Nephron (organoid): ENCODE results near the gene PRPF40B.
A peak's percentile ranks its signal among the peaks of the same experiment; 100 is the strongest.

Experiments used
- H3K27ac Mint-ChIP-seq, 3 experiments: 2 replicates each; pipeline ENCODE4 v1.8.0; 2020; ENCODE audit warnings: mixed read lengths in 3 of 3, mild to moderate bottlenecking in 2 of 3, moderate library complexity in 1 of 3
- H3K27me3 Mint-ChIP-seq: 2 replicates; pipeline ENCODE4 v1.8.0; 2021; ENCODE audit warnings: low read depth, mild to moderate bottlenecking, moderate library complexity, mixed read lengths
- H3K36me3 Mint-ChIP-seq: 2 replicates; pipeline ENCODE4 v1.8.0; 2020; ENCODE audit warnings: low read depth, mixed read lengths
- H3K4me1 Mint-ChIP-seq: 2 replicates; pipeline ENCODE4 v1.8.0; 2020; ENCODE audit warnings: mixed read lengths
- H3K4me3 Mint-ChIP-seq, 3 experiments: 2 replicates each; pipeline ENCODE4 v1.8.0; 2020; ENCODE audit warnings: mild to moderate bottlenecking in 3 of 3, mixed read lengths in 3 of 3, moderate library complexity in 2 of 3
- H3K9me3 Mint-ChIP-seq: 2 replicates; pipeline ENCODE4 v1.8.0; 2020; ENCODE audit warnings: mixed read lengths
- CTCF ChIP-seq, 3 experiments: fragments of 200-600 bp; sonication (generic); IDR thresholded peaks; one replicate each; pipeline ENCODE4 v1.5.0; 2021; ENCODE audit warnings: antibody characterized with exemption in 3 of 3; ENCODE audit not compliant: unreplicated experiment in 3 of 3

PRPF40B gene

GRCh38 chr12:49674318-49674981 is 51.1 kb downstream of the PRPF40B start:
- H3K27me3 Mint-ChIP-seq = no peaks in the 10 kb centered on the region
- H3K36me3 Mint-ChIP-seq = no peaks in the 10 kb centered on the region
- no peak for TF ChIP-seq CTCF (IDR thresholded peaks at IDR 0.05; ENCODE audit: unreplicated experiment in 3 of 3)
- H3K4me3 Mint-ChIP-seq = peak overlapping the region in 1 of 3 experiments; percentile 54
- peaks cover 76% of the 10 kb centered on the region for H3K4me1 Mint-ChIP-seq
- H3K27ac Mint-ChIP-seq = peak overlapping the region; percentile 98 to 99 (median 99)
- no peaks in the 10 kb centered on the region for H3K9me3 Mint-ChIP-seq

GRCh38 chr12:49675137-49675536 is 51.8 kb downstream of the PRPF40B start:
- TF ChIP-seq CTCF (IDR thresholded peaks at IDR 0.05; ENCODE audit: unreplicated experiment in 3 of 3) = no peak
- Mint-ChIP-seq H3K27ac (peak overlapping the region; percentile 98 to 99 (median 99)), H3K9me3 (no peaks in the 10 kb centered on the region), H3K27me3 (no peaks in the 10 kb centered on the region), H3K4me1 (peaks cover 70% of the 10 kb centered on the region), H3K4me3 (peak overlapping the region; percentile 4 to 34 (median 8)), H3K36me3 (no peaks in the 10 kb centered on the region)

- peaks cover 53% of the 10 kb centered on the region for H3K4me1 Mint-ChIP-seq
- H3K4me3 Mint-ChIP-seq = no peak overlapping the region
- no peaks in the 10 kb centered on the region for H3K36me3 Mint-ChIP-seq
- no peaks in the 10 kb centered on the region for H3K9me3 Mint-ChIP-seq
- H3K27ac Mint-ChIP-seq = no peak overlapping the region
- no peak for TF ChIP-seq CTCF (IDR thresholded peaks at IDR 0.05; ENCODE audit: unreplicated experiment in 3 of 3)
- H3K27me3 Mint-ChIP-seq = no peaks in the 10 kb centered on the region
Observed at GRCh38 chr12:49678711-49679110, 55.4 kb downstream of the PRPF40B start.

- Mint-ChIP-seq H3K27me3 (no peaks in the 10 kb centered on the region), H3K4me1 (peaks cover 53% of the 10 kb centered on the region), H3K9me3 (no peaks in the 10 kb centered on the region), H3K36me3 (no peaks in the 10 kb centered on the region), H3K4me3 (no peak overlapping the region), H3K27ac (peak overlapping the region in 2 of 3 experiments; percentile 21 to 57)
- no peak for TF ChIP-seq CTCF (IDR thresholded peaks at IDR 0.05; ENCODE audit: unreplicated experiment in 3 of 3)
Observed at GRCh38 chr12:49680075-49680474, 56.7 kb downstream of the PRPF40B start.

GRCh38 chr12:49683599-49684309 is 60.4 kb downstream of the PRPF40B start:
- Mint-ChIP-seq H3K27ac (peak overlapping the region; percentile 19 to 55 (median 23)), H3K27me3 (no peaks in the 10 kb centered on the region), H3K4me1 (peaks cover 38% of the 10 kb centered on the region), H3K9me3 (no peaks in the 10 kb centered on the region), H3K4me3 (no peak overlapping the region), H3K36me3 (no peaks in the 10 kb centered on the region)
- no peak for TF ChIP-seq CTCF (IDR thresholded peaks at IDR 0.05; ENCODE audit: unreplicated experiment in 3 of 3)
